ENCODE results near the gene MAP3K4. TPM values are rescaled to one million over a fixed set of nuclear protein-coding genes. Genes with fewer than 3 reads are reported as not detected.

The MAP3K4 gene
- total RNA-seq, 1 donor from 2014 or later, result 56.7 TPM

DNA sequence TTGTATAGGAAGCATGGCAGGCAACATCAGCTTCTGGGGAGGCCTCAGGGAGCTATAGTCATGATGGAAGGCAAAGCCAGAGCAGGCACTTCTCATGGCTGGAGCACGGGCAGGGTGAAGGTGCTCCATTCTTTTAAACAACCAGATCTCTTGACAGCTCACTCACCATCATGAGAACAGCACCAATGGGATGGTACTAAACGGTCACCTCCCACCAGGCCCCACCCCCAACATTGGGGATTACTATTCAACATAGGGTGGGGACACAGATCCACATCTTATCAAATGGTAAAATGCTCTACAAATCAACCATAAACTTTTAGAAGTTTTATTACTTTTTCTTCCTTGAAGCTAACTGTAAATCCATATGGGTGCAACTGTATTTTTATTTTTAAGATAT, 61.5 kb downstream of the MAP3K4 start:
- intact Hi-C loops (cut with DNase I), result no loop called here
- H3K27me3 ChIP-seq, result no peaks in the 10 kb centered on the region
- no peak for DNase-seq (ENCODE audit: extremely low spot score in 2 of 2)
- TF ChIP-seq, protein P1, sequence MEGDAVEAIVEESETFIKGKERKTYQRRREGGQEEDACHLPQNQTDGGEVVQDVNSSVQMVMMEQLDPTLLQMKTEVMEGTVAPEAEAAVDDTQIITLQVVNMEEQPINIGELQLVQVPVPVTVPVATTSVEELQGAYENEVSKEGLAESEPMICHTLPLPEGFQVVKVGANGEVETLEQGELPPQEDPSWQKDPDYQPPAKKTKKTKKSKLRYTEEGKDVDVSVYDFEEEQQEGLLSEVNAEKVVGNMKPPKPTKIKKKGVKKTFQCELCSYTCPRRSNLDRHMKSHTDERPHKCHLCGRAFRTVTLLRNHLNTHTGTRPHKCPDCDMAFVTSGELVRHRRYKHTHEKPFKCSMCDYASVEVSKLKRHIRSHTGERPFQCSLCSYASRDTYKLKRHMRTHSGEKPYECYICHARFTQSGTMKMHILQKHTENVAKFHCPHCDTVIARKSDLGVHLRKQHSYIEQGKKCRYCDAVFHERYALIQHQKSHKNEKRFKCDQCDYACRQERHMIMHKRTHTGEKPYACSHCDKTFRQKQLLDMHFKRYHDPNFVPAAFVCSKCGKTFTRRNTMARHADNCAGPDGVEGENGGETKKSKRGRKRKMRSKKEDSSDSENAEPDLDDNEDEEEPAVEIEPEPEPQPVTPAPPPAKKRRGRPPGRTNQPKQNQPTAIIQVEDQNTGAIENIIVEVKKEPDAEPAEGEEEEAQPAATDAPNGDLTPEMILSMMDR (IDR thresholded peaks at IDR 0.05), result no peak
- TF ChIP-seq POLR2AphosphoS5 (IDR thresholded peaks at IDR 0.05; ENCODE audit: insufficient read depth in 1 of 2, low read depth in 1 of 2) (no peak), POLR2A (IDR thresholded peaks at IDR 0.05) (no peak)
- H3K4me3 ChIP-seq, result no peak overlapping the region
- peaks cover 0 to 10% of the 10 kb centered on the region in 2 donors for H3K36me3 ChIP-seq
- no peaks in the 10 kb centered on the region for H3K9me3 ChIP-seq
- H3K4me1 ChIP-seq, result peaks cover 7% of the 10 kb centered on the region
- H3K27ac ChIP-seq, result no peak overlapping the region

- no peaks in the 10 kb centered on the region for H3K9me3 ChIP-seq
- DNase-seq (ENCODE audit: extremely low spot score in 2 of 2), result no peak
- TF ChIP-seq, protein P1 (IDR thresholded peaks at IDR 0.05), result no peak
- TF ChIP-seq POLR2AphosphoS5 (IDR thresholded peaks at IDR 0.05; ENCODE audit: insufficient read depth in 1 of 2, low read depth in 1 of 2) (no peak), POLR2A (IDR thresholded peaks at IDR 0.05) (no peak)
- H3K4me1 ChIP-seq, result peaks cover 7% of the 10 kb centered on the region
- H3K4me3 ChIP-seq, result no peak overlapping the region
- H3K27ac ChIP-seq, result no peak overlapping the region
- no peaks in the 10 kb centered on the region for H3K36me3 ChIP-seq
- intact Hi-C loops (cut with DNase I), result no loop called here
- H3K27me3 ChIP-seq, result no peaks in the 10 kb centered on the region
These were observed 63.3 kb downstream of the MAP3K4 start for GRCh38 chr6:161054876-161055275.

GRCh38 chr6:161056451-161056850, 64.9 kb downstream of the MAP3K4 start:
- Histone ChIP-seq H3K9me3 (no peaks in the 10 kb centered on the region), H3K4me1 (peaks cover 7% of the 10 kb centered on the region), H3K27ac (no peak overlapping the region), H3K4me3 (no peak overlapping the region), H3K27me3 (no peaks in the 10 kb centered on the region), H3K36me3 (no peaks in the 10 kb centered on the region)
- intact Hi-C loops (cut with DNase I), result no loop called here
- TF ChIP-seq POLR2A (IDR thresholded peaks at IDR 0.05) (no peak), POLR2AphosphoS5 (IDR thresholded peaks at IDR 0.05; ENCODE audit: insufficient read depth in 1 of 2, low read depth in 1 of 2) (no peak)
- TF ChIP-seq, protein P1 (IDR thresholded peaks at IDR 0.05), result no peak
- no peak for DNase-seq (ENCODE audit: extremely low spot score in 2 of 2)

GRCh38 chr6:161057103-161058091, 65.8 kb downstream of the MAP3K4 start:
- intact Hi-C loops (cut with DNase I), result no loop called here
- Histone ChIP-seq H3K9me3 (no peaks in the 10 kb centered on the region), H3K4me1 (peaks cover 7% of the 10 kb centered on the region), H3K4me3 (no peak overlapping the region), H3K27ac (no peak overlapping the region), H3K27me3 (no peaks in the 10 kb centered on the region), H3K36me3 (no peaks in the 10 kb centered on the region)
- no peak for TF ChIP-seq POLR2AphosphoS5 (IDR thresholded peaks at IDR 0.05; ENCODE audit: insufficient read depth in 1 of 2, low read depth in 1 of 2)
- no peak for TF ChIP-seq POLR2A (IDR thresholded peaks at IDR 0.05)
- TF ChIP-seq, protein P1 (IDR thresholded peaks at IDR 0.05), result no peak
- DNase-seq (ENCODE audit: extremely low spot score in 2 of 2), result no peak

DNA sequence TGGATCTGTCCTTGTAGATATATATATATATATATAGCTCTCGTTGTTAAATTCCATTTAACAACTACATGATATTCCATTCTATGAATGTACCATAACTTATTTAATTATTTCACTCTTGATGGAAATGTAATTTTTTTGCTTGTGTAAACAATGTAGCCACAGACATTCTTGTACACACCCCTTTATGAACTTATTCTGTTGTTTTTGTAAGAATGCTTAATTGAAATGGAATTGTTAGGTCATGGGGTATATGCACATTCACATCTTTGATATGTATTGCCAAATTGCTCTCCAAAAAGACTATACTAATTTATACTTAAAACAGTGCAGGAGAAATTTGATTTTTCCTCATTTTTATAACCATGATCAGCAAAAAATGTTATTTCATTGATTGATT, 67.2 kb downstream of the MAP3K4 start:
- Histone ChIP-seq H3K36me3 (no peaks in the 10 kb centered on the region), H3K4me1 (peaks cover 7% of the 10 kb centered on the region), H3K9me3 (no peaks in the 10 kb centered on the region), H3K4me3 (no peak overlapping the region), H3K27ac (no peak overlapping the region), H3K27me3 (no peaks in the 10 kb centered on the region)
- no peak for DNase-seq (ENCODE audit: extremely low spot score in 2 of 2)
- intact Hi-C loops (cut with DNase I), result no loop called here
- TF ChIP-seq POLR2A (IDR thresholded peaks at IDR 0.05) (no peak), POLR2AphosphoS5 (IDR thresholded peaks at IDR 0.05; ENCODE audit: insufficient read depth in 1 of 2, low read depth in 1 of 2) (no peak)
- TF ChIP-seq, protein P1 (IDR thresholded peaks at IDR 0.05), result no peak

All from vagina (tissue), 2 donors.